Esophagus squamous epithelium (tissue), 4 donors: ENCODE measurements around the gene NTSR2.

ENCODE experiments used
- CTCF ChIP-seq, 6 experiments: fragments of 450-650 bp in 4 of 6; fragments of 200-600 bp in 2 of 6; sonication (generic) in 2 of 6; IDR thresholded peaks; one replicate each; pipeline ENCODE4 v1.5.1; 2016 to 2019; ENCODE audit warnings: antibody characterized with exemption in 6 of 6, mild to moderate bottlenecking in 4 of 6, moderate library complexity in 4 of 6
- POLR2A ChIP-seq, 4 donors: fragments of 450-650 bp; IDR thresholded peaks; one replicate each; pipeline ENCODE4 v1.6.1; 2017; ENCODE audit warnings: antibody characterized with exemption in 4 of 4, mild to moderate bottlenecking in 4 of 4, moderate library complexity in 3 of 4

GRCh38 chr2:11683966-11684365 is 14.0 kb upstream of the NTSR2 start:
- TF ChIP-seq CTCF (IDR thresholded peaks at IDR 0.05) (no peak), POLR2A (IDR thresholded peaks at IDR 0.05) (no peak)
